Measurements from ENCODE around the gene FDX2. TPM values are rescaled to one million over a fixed set of nuclear protein-coding genes. Genes with fewer than 3 reads are reported as not detected.

Gene FDX2
- total RNA-seq, 2 experiments from 2014 or later: 7.6 to 9.4 TPM

GRCh38 chr19:10328558-10329429, 13.0 kb upstream of the FDX2 start:
- peaks cover 11% of the 10 kb centered on the region for H3K36me3 Mint-ChIP-seq
- POLR2A ChIA-PET: no interaction called here
- ATAC-seq (ENCODE audit: low read depth) (no peak), DNase-seq (no peak)
- H3K9me3 Mint-ChIP-seq: no peaks in the 10 kb centered on the region
- H3K4me3 Mint-ChIP-seq: no peak overlapping the region
- no peaks in the 10 kb centered on the region for H3K27me3 Mint-ChIP-seq
- peaks cover 14% of the 10 kb centered on the region for H3K4me1 Mint-ChIP-seq
- no peak overlapping the region for H3K27ac Mint-ChIP-seq

GRCh38 chr19:10327793-10328192, 12.0 kb upstream of the FDX2 start:
- DNase-seq: no peak
- Mint-ChIP-seq H3K4me1 (peaks cover 10% of the 10 kb centered on the region), H3K9me3 (no peaks in the 10 kb centered on the region), H3K27ac (no peak overlapping the region), H3K27me3 (no peaks in the 10 kb centered on the region), H3K4me3 (no peak overlapping the region), H3K36me3 (peaks cover 8% of the 10 kb centered on the region)
- no peak for ATAC-seq (ENCODE audit: low read depth)
- POLR2A ChIA-PET: no interaction called here

- ATAC-seq (ENCODE audit: low read depth) (no peak), DNase-seq (no peak)
- H3K27ac Mint-ChIP-seq: no peak overlapping the region
- peaks cover 2% of the 10 kb centered on the region for H3K4me1 Mint-ChIP-seq
- POLR2A ChIA-PET: interaction anchor here (0.5 to 0.6 kb wide), 2 partner anchors 57 to 179 kb away, joined by 5 to 8 read pairs; no protein-coding TSS in a partner anchor
- no peaks in the 10 kb centered on the region for H3K9me3 Mint-ChIP-seq
- H3K4me3 Mint-ChIP-seq: no peak overlapping the region
- H3K36me3 Mint-ChIP-seq: peaks cover 8% of the 10 kb centered on the region
- no peaks in the 10 kb centered on the region for H3K27me3 Mint-ChIP-seq
Observed at GRCh38 chr19:10325732-10326131, 9.9 kb upstream of the FDX2 start.

- Mint-ChIP-seq H3K36me3 (peaks cover 9% of the 10 kb centered on the region), H3K27ac (no peak overlapping the region), H3K4me1 (peaks cover 1% of the 10 kb centered on the region), H3K27me3 (no peaks in the 10 kb centered on the region), H3K4me3 (no peak overlapping the region), H3K9me3 (no peaks in the 10 kb centered on the region)
- ATAC-seq (ENCODE audit: low read depth) (no peak), DNase-seq (no peak)
- POLR2A ChIA-PET: interaction anchor here (0.6 kb wide), 1 partner anchor 69 kb away, joined by 3 read pairs; no protein-coding TSS in a partner anchor
Observed at GRCh38 chr19:10321874-10322835, 6.3 kb upstream of the FDX2 start.

- no peak overlapping the region for H3K4me3 Mint-ChIP-seq
- H3K27ac Mint-ChIP-seq: no peak overlapping the region
- H3K4me1 Mint-ChIP-seq: peaks cover 1% of the 10 kb centered on the region
- ATAC-seq (ENCODE audit: low read depth) (no peak), DNase-seq (no peak)
- H3K36me3 Mint-ChIP-seq: peaks cover 11% of the 10 kb centered on the region
- no peaks in the 10 kb centered on the region for H3K27me3 Mint-ChIP-seq
- POLR2A ChIA-PET: interaction anchor here (0.6 kb wide), 2 partner anchors 69 to 1237 kb away, joined by 3 read pairs; partner anchors contain the start of gene ELOF1
- no peaks in the 10 kb centered on the region for H3K9me3 Mint-ChIP-seq
Observed at GRCh38 chr19:10321417-10321797, 5.6 kb upstream of the FDX2 start.

- Mint-ChIP-seq H3K36me3 (peaks cover 15% of the 10 kb centered on the region), H3K4me1 (peaks cover 4% of the 10 kb centered on the region), H3K27me3 (no peaks in the 10 kb centered on the region), H3K27ac (no peak overlapping the region), H3K4me3 (no peak overlapping the region), H3K9me3 (no peaks in the 10 kb centered on the region)
- ATAC-seq (ENCODE audit: low read depth) (no peak), DNase-seq (no peak)
- POLR2A ChIA-PET: interaction anchor here (0.6 to 0.7 kb wide), 2 partner anchors 614 to 1238 kb away, joined by 3 read pairs; partner anchors contain the start of gene ELOF1
Observed at GRCh38 chr19:10320602-10321416, 5.0 kb upstream of the FDX2 start.

- peaks cover 11% of the 10 kb centered on the region for H3K4me1 Mint-ChIP-seq
- POLR2A ChIA-PET: interaction anchor here (1.1 to 1.4 kb wide), 2 partner anchors 14 to 70 kb away, joined by 3 read pairs; partner anchors contain the start of gene RAVER1
- no peak overlapping the region for H3K4me3 Mint-ChIP-seq
- no peak for DNase-seq
- H3K36me3 Mint-ChIP-seq: peaks cover 15% of the 10 kb centered on the region
- no peak overlapping the region for H3K27ac Mint-ChIP-seq
- ATAC-seq (ENCODE audit: low read depth): no peak
- H3K27me3 Mint-ChIP-seq: no peaks in the 10 kb centered on the region
- H3K9me3 Mint-ChIP-seq: no peaks in the 10 kb centered on the region
Observed at GRCh38 chr19:10318807-10319682, 3.2 kb upstream of the FDX2 start.

- ATAC-seq (ENCODE audit: low read depth): no peak
Observed at GRCh38 chr19:10317857-10318462, 2.1 kb upstream of the FDX2 start.

GRCh38 chr19:10317045-10317856, 1.4 kb upstream of the FDX2 start:
- no peak overlapping the region for H3K27ac Mint-ChIP-seq
- H3K4me3 Mint-ChIP-seq: no peak overlapping the region
- ATAC-seq (ENCODE audit: low read depth): no peak
- peaks cover 15% of the 10 kb centered on the region for H3K36me3 Mint-ChIP-seq
- H3K27me3 Mint-ChIP-seq: no peaks in the 10 kb centered on the region
- peaks cover 11% of the 10 kb centered on the region for H3K4me1 Mint-ChIP-seq
- DNase-seq: no peak
- POLR2A ChIA-PET: interaction anchor here (1.4 to 1.6 kb wide), 2 partner anchors 16 to 72 kb away, joined by 3 to 7 read pairs; partner anchors contain the start of gene RAVER1
- no peaks in the 10 kb centered on the region for H3K9me3 Mint-ChIP-seq

More at GRCh38 chr19:10317857-10318462, 2.1 kb upstream of the FDX2 start:
- Mint-ChIP-seq H3K36me3 (peaks cover 15% of the 10 kb centered on the region), H3K27me3 (no peaks in the 10 kb centered on the region), H3K9me3 (no peaks in the 10 kb centered on the region), H3K4me1 (peaks cover 11% of the 10 kb centered on the region), H3K27ac (no peak overlapping the region), H3K4me3 (no peak overlapping the region)
- POLR2A ChIA-PET: interaction anchor here (1.1 to 1.6 kb wide), 3 partner anchors 15 to 71 kb away, joined by 3 to 7 read pairs (median 3); partner anchors contain the start of gene RAVER1
- DNase-seq: no peak

GRCh38 chr19:10316229-10317044, 622 bp upstream of the FDX2 start:
- ATAC-seq (ENCODE audit: low read depth) (no peak), DNase-seq (no peak)
- H3K9me3 Mint-ChIP-seq: no peaks in the 10 kb centered on the region
- POLR2A ChIA-PET: interaction anchor here (1.6 to 2.2 kb wide), 2 partner anchors 17 to 46 kb away, joined by 7 to 8 read pairs; partner anchors contain the start of genes ICAM1 and RAVER1
- no peaks in the 10 kb centered on the region for H3K27me3 Mint-ChIP-seq
- H3K27ac Mint-ChIP-seq: peak overlapping the region; percentile 77
- peak overlapping the region; percentile 93 for H3K4me3 Mint-ChIP-seq
- peaks cover 11% of the 10 kb centered on the region for H3K4me1 Mint-ChIP-seq
- H3K36me3 Mint-ChIP-seq: peaks cover 11% of the 10 kb centered on the region
